Lung (tissue), 12 donors: ENCODE measurements around the gene SAMD8. TPM values are rescaled to one million over a fixed set of nuclear protein-coding genes. Genes with fewer than 3 reads are reported as not detected.
A peak's percentile ranks its signal among the peaks of the same experiment; 100 is the strongest.

Source experiments
- ATAC-seq: fragments of 200-7000 bp; cut with Tn5 transposase; one replicate; pipeline ENCODE4 v1.9.1; 2020; ENCODE audit warnings: moderate number of reproducible peaks; ENCODE audit not compliant: insufficient read depth, low FRiP score
- DNase-seq, 3 donors: peaks; one replicate each; pipeline ENCODE4 v3.0.0-alpha.2; 2013 to 2017
- H3K27ac ChIP-seq, 2 donors: one replicate each; pipeline ENCODE4 v1.5.1; 2013; ENCODE audit warnings: mild to moderate bottlenecking in 2 of 2, moderate library complexity in 2 of 2, control low read depth in 1 of 2, inconsistent platforms in 1 of 2, low read depth in 1 of 2, low read length in 1 of 2
- H3K27me3 ChIP-seq, 3 donors: one replicate each; pipeline ENCODE4 v1.5.1; 2013; ENCODE audit warnings: low read length in 2 of 3; ENCODE audit not compliant: control insufficient read depth in 3 of 3, insufficient read depth in 3 of 3
- H3K36me3 ChIP-seq, 4 donors: one replicate each; pipeline ENCODE4 v1.5.1; 2013; ENCODE audit warnings: low read length in 4 of 4, mild to moderate bottlenecking in 1 of 4, moderate library complexity in 1 of 4; ENCODE audit not compliant: control insufficient read depth in 4 of 4, insufficient read depth in 4 of 4
- H3K4me1 ChIP-seq, 5 donors: one replicate each; pipeline ENCODE4 v1.5.1; 2013; ENCODE audit warnings: low read length in 5 of 5, mild to moderate bottlenecking in 2 of 5, moderate library complexity in 1 of 5; ENCODE audit not compliant: control insufficient read depth in 5 of 5, insufficient read depth in 5 of 5
- H3K4me3 ChIP-seq: one replicate; pipeline ENCODE4 v1.5.1; 2013; ENCODE audit warnings: mild to moderate bottlenecking, control low read depth, moderate library complexity
- H3K9ac ChIP-seq, 2 donors: one replicate each; pipeline ENCODE4 v1.5.1; 2013; ENCODE audit warnings: low read length in 2 of 2, control low read depth in 1 of 2; ENCODE audit not compliant: insufficient read depth in 1 of 2
- H3K9me3 ChIP-seq, 4 donors: one replicate each; pipeline ENCODE4 v1.5.1; 2013; ENCODE audit warnings: low read length in 3 of 4, mild to moderate bottlenecking in 1 of 4, moderate library complexity in 1 of 4; ENCODE audit not compliant: control insufficient read depth in 4 of 4, insufficient read depth in 3 of 4
- WGBS, 2 donors: extraction: QIAGEN DNeasy Blood & Tissue Kit; methylation state at CpG; one replicate each; pipeline ENCODE4 v1.1.7; 2013; 5-methylcytosine and 5-hydroxymethylcytosine counted together
- polyA plus RNA-seq, 2 donors: library from polyadenylated mRNA; stranded (reverse); fragments of 200-250 nt; gene quantifications; one replicate each; pipeline ENCODE4 v1.2.1, GENCODE V29; 2013
- total RNA-seq, 2 donors: library from RNA; depleted of rRNA in 1 of 2; stranded (reverse); fragments of >200 nt in 1 of 2; gene quantifications; one replicate each; pipeline ENCODE4 v1.2.1, GENCODE V29; 2014 to 2021
- TF ChIP-seq, protein P1 (sequence below): IDR thresholded peaks from 2 replicates; pipeline ENCODE4 v1.5.1; 2012; ENCODE audit warnings: mild to moderate bottlenecking; ENCODE audit errors: control extremely low read depth, extremely low read depth
- donor health status: control.
- donor health status: control.
- donor health status: Bipolar disorder and iron deficiency.
- donor health status: healthy.
- donor health status: DM: yes; HTN: yes; CAD: no.

The SAMD8 gene
- total and polyA plus RNA-seq, 4 donors: 5.5 to 29.0 (median 11.3) TPM

DNA sequence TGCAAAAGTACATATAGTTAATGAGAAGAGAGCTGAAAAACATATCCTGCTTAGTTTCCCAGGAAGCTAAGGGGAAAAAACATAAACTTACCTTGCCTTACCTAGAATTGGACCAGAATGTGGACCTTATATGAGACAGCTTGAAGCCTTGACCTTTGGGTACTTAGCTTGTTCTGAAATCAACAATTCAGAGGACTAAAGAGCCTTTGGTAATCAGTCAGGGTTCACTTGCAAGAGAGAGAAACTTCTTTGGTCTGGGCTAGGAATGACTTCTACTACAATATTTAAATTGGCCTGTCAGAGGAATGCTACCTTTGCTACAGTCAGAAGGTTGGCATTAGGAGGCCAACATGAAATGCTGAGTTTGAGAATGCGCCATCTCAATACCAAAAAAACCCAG, 24.9 kb downstream of the SAMD8 start:
- Histone ChIP-seq H3K27me3 (no peaks in the 10 kb centered on the region), H3K4me3 (no peak overlapping the region), H3K9ac (no peak overlapping the region), H3K36me3 (no peaks in the 10 kb centered on the region), H3K4me1 (peaks cover 0 to 15% (median 2%) of the 10 kb centered on the region in 5 donors), H3K27ac (peak overlapping the region in 1 of 2 donors; percentile 1), H3K9me3 (no peaks in the 10 kb centered on the region)
- DNase-seq (no peak), ATAC-seq (no peak)
- TF ChIP-seq, protein P1, sequence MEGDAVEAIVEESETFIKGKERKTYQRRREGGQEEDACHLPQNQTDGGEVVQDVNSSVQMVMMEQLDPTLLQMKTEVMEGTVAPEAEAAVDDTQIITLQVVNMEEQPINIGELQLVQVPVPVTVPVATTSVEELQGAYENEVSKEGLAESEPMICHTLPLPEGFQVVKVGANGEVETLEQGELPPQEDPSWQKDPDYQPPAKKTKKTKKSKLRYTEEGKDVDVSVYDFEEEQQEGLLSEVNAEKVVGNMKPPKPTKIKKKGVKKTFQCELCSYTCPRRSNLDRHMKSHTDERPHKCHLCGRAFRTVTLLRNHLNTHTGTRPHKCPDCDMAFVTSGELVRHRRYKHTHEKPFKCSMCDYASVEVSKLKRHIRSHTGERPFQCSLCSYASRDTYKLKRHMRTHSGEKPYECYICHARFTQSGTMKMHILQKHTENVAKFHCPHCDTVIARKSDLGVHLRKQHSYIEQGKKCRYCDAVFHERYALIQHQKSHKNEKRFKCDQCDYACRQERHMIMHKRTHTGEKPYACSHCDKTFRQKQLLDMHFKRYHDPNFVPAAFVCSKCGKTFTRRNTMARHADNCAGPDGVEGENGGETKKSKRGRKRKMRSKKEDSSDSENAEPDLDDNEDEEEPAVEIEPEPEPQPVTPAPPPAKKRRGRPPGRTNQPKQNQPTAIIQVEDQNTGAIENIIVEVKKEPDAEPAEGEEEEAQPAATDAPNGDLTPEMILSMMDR: no peak
- 95 to 97% methylated on average over 1 of the region's 1 CpG for WGBS, 2 donors

- H3K4me3 ChIP-seq: no peak overlapping the region
- no peak for ATAC-seq
- DNase-seq: no peak
- H3K27ac ChIP-seq: no peak overlapping the region
- no peaks in the 10 kb centered on the region for H3K36me3 ChIP-seq
- TF ChIP-seq, protein P1: no peak
- no peaks in the 10 kb centered on the region for H3K9me3 ChIP-seq
- no peak overlapping the region for H3K9ac ChIP-seq
- WGBS, 2 donors: 64 to 73% methylated on average over 3 of the region's 3 CpGs
- H3K27me3 ChIP-seq: no peaks in the 10 kb centered on the region
- H3K4me1 ChIP-seq: peaks cover 0 to 12% (median 0%) of the 10 kb centered on the region in 5 donors
Observed at GRCh38 chr10:75137533-75138438, 26.3 kb downstream of the SAMD8 start.

- TF ChIP-seq, protein P1: no peak
- peak overlapping the region in 1 of 2 donors; percentile 21 for H3K27ac ChIP-seq
- no peaks in the 10 kb centered on the region for H3K9me3 ChIP-seq
- WGBS, 2 donors: 96 to 99% methylated on average over 4 of the region's 4 CpGs
- no peaks in the 10 kb centered on the region for H3K36me3 ChIP-seq
- DNase-seq (no peak), ATAC-seq (no peak)
- H3K27me3 ChIP-seq: no peaks in the 10 kb centered on the region
- H3K9ac ChIP-seq: no peak overlapping the region
- peaks cover 0 to 18% (median 0%) of the 10 kb centered on the region in 5 donors for H3K4me1 ChIP-seq
- no peak overlapping the region for H3K4me3 ChIP-seq
Observed at GRCh38 chr10:75140246-75140645, 28.8 kb downstream of the SAMD8 start.
